ENCODE measurements around the gene APLNR. TPM values are rescaled to one million over a fixed set of nuclear protein-coding genes. Genes with fewer than 3 reads are reported as not detected.

Gene APLNR
- total and polyA plus RNA-seq, 4 donors: 3.2 to 39.4 (median 4.0) TPM

GRCh38 chr11:57255618-57256017 is 18.6 kb upstream of the APLNR start:
- 70% methylated on average over 1 of the region's 1 CpG for WGBS
- Histone ChIP-seq H3K27ac (ENCODE audit: low read depth in 1 of 2, low read length in 2 of 2) (no peak overlapping the region), H3K4me3 (ENCODE audit: low read depth in 1 of 3, low read length in 3 of 3) (no peak overlapping the region), H3K36me3 (ENCODE audit: control insufficient read depth in 4 of 4, insufficient read depth in 3 of 4, low read depth in 1 of 4, low read length in 3 of 4) (no peaks in the 10 kb centered on the region), H3K4me1 (ENCODE audit: control insufficient read depth in 4 of 4, insufficient read depth in 4 of 4, low read length in 3 of 4) (peaks cover 0 to 9% (median 3%) of the 10 kb centered on the region in 4 donors), H3K9ac (ENCODE audit: low read depth in 1 of 2, low read length in 2 of 2) (no peak overlapping the region), H3K27me3 (ENCODE audit: control insufficient read depth in 4 of 4, insufficient read depth in 4 of 4, low read length in 3 of 4) (no peaks in the 10 kb centered on the region), H3K9me3 (ENCODE audit: control insufficient read depth in 4 of 4, low read length in 3 of 4) (peaks cover 0 to 3% (median 0%) of the 10 kb centered on the region in 4 donors)
- DNase-seq (ENCODE audit: low spot score): no peak
- TF ChIP-seq RXRA (IDR thresholded peaks at IDR 0.05) (no peak), FOXA2 (IDR thresholded peaks at IDR 0.05) (no peak), GABPA (IDR thresholded peaks at IDR 0.05 in 1 of 2, conservative IDR thresholded peaks at IDR 0.05 in 1 of 2) (no peak), EGR1 (IDR thresholded peaks at IDR 0.05; ENCODE audit: low read depth in 2 of 2) (no peak), MAX (IDR thresholded peaks at IDR 0.05) (no peak), REST (IDR thresholded peaks at IDR 0.05) (no peak), CTCF (IDR thresholded peaks at IDR 0.05; ENCODE audit: low read depth, low read length, missing input control) (no peak), ATF3 (IDR thresholded peaks at IDR 0.05) (no peak), ZBTB33 (IDR thresholded peaks at IDR 0.05) (no peak), NR2F2 (IDR thresholded peaks at IDR 0.05) (no peak), RAD21 (IDR thresholded peaks at IDR 0.05) (no peak), YY1 (IDR thresholded peaks at IDR 0.05) (no peak), HNF4A (conservative IDR thresholded peaks at IDR 0.05) (no peak), TAF1 (conservative IDR thresholded peaks at IDR 0.05) (no peak), FOXA1 (IDR thresholded peaks at IDR 0.05) (no peak), JUND (IDR thresholded peaks at IDR 0.05) (no peak), HNF4G (IDR thresholded peaks at IDR 0.05) (no peak)

- Histone ChIP-seq H3K27me3 (ENCODE audit: control insufficient read depth in 4 of 4, insufficient read depth in 4 of 4, low read length in 3 of 4) (no peaks in the 10 kb centered on the region), H3K36me3 (ENCODE audit: control insufficient read depth in 4 of 4, insufficient read depth in 3 of 4, low read depth in 1 of 4, low read length in 3 of 4) (no peaks in the 10 kb centered on the region)
- TF ChIP-seq ZBTB33 (IDR thresholded peaks at IDR 0.05) (no peak), GABPA (IDR thresholded peaks at IDR 0.05 in 1 of 2, conservative IDR thresholded peaks at IDR 0.05 in 1 of 2) (no peak), RAD21 (IDR thresholded peaks at IDR 0.05) (no peak), FOXA1 (IDR thresholded peaks at IDR 0.05) (no peak), MAX (IDR thresholded peaks at IDR 0.05) (no peak), NR2F2 (IDR thresholded peaks at IDR 0.05) (no peak), HNF4G (IDR thresholded peaks at IDR 0.05) (no peak), SP1 (IDR thresholded peaks at IDR 0.05) (no peak), JUND (IDR thresholded peaks at IDR 0.05) (no peak), EGR1 (IDR thresholded peaks at IDR 0.05; ENCODE audit: low read depth in 2 of 2) (no peak), HNF4A (conservative IDR thresholded peaks at IDR 0.05) (no peak), REST (IDR thresholded peaks at IDR 0.05) (no peak)
Measured at GRCh38 chr11:57254631-57255030, 17.6 kb upstream of the APLNR start.

More at GRCh38 chr11:57254631-57255030, 17.6 kb upstream of the APLNR start:
- Histone ChIP-seq H3K4me1 (ENCODE audit: control insufficient read depth in 4 of 4, insufficient read depth in 4 of 4, low read length in 3 of 4) (peaks cover 0 to 9% (median 4%) of the 10 kb centered on the region in 4 donors), H3K9me3 (ENCODE audit: control insufficient read depth in 4 of 4, low read length in 3 of 4) (peaks cover 0 to 3% (median 0%) of the 10 kb centered on the region in 4 donors), H3K27ac (ENCODE audit: low read depth in 1 of 2, low read length in 2 of 2) (no peak overlapping the region), H3K9ac (ENCODE audit: low read depth in 1 of 2, low read length in 2 of 2) (no peak overlapping the region), H3K4me3 (ENCODE audit: low read depth in 1 of 3, low read length in 3 of 3) (no peak overlapping the region)
- no peak for DNase-seq (ENCODE audit: low spot score)

Measured in liver (tissue), 9 donors.